NCI-H146 treated with DMSO at 0.1 percent for 48 hours (cell line): ENCODE data around the gene TFR2.

Experiments
- DNase-seq: peaks from one replicate; lab custom pipeline; 2025; ENCODE audit not compliant: unreplicated experiment; lab: John Stamatoyannopoulos, UW

TFR2 gene

GRCh38 chr7:100573691-100574361 lies 67.5 kb downstream of the TFR2 start, which contains the start of gene SAP25:
Gene SAP25 (minus strand): TSS chr7:100573900. CDS start chr7:100573742, 158 bp downstream.
- DNase-seq: no peak

DNA sequence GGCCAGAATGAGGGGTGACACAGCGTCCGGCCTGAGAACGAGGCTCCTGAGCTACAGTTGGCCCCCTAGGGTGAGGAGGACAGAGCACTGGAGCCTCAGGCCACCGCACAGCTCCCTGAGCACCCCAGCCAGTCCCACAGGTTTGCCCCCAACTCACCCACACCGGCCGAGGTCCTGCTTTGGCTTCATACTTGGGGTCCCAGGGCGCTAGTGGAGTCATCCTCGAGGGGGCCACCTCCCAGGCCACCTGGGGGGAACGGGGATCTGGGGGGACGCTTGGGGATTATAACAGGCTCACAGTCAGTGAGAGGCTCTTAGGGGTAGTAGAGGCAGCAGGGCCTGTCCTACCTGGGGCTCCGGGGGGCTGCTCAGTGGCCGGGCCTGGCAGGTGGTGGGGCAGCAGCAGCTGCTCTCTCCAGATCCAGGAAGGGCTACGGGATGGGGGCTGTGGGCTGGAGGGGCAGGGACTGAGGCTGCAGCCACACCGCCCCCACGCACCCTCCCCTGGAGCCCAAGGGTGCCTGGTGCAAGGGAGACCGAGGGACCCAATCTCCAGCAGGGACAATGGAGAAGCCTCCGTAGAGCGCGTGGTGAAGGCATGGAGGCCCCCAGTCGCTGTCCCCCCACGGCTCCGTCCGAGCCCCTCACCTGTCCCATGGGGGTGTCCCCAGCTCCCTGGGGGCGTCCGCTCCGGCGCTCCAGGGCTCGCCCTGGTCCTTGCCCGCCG lies 68.2 kb downstream of the TFR2 start:
- DNase-seq: no peak

DNA sequence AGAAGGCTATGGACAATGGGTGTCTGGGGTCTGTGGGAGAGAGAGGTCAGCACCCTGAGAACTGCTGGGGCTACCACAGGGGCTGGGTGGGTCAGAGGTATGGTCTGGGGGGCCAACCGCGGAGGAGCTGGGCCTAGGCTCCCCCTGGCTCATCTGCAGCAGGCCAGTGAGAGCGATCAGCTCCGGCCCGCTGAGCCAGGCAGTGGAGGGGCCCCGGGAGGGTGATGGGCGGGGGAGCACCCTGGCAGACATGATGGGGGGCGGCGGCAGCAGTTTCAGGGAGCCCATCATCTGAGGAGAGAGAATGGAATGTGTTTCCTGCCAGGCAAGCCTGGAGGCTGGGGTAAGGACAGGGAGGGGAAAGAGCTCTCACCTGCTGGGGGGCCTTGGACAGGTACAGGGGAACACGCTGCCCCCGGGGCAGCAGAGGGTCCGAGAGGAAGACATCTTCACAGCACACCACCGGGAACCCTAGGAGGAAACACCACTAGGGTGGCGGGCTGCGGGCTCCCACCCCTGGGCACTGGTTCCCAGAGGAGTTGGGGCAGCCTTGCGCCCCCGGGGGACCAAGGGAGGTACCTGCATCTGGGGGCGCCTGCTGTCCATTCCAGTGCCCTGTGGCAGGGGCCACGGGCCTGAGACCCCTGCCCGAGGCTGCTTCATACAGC lies 68.9 kb downstream of the TFR2 start:
- DNase-seq: no peak

GRCh38 chr7:100571829-100572116 lies 69.6 kb downstream of the TFR2 start:
- DNase-seq: no peak

- DNase-seq: no peak
Measured at GRCh38 chr7:100570954-100571828, 70.2 kb downstream of the TFR2 start.
